ENCODE data around the gene CDC45.

The CDC45 gene

GRCh38 chr22:19509191-19509590, 29.5 kb downstream of the CDC45 start:
- peaks cover 7% of the 10 kb centered on the region for H3K36me3 Mint-ChIP-seq
- H3K4me1 Mint-ChIP-seq = peaks cover 18% of the 10 kb centered on the region
- peaks cover 8% of the 10 kb centered on the region for H3K9me3 Mint-ChIP-seq
- no peak overlapping the region for H3K27ac Mint-ChIP-seq
- H3K4me3 Mint-ChIP-seq = no peak overlapping the region
- no peaks in the 10 kb centered on the region for H3K27me3 Mint-ChIP-seq

GRCh38 chr22:19509923-19510322, 30.2 kb downstream of the CDC45 start:
- peaks cover 13% of the 10 kb centered on the region for H3K4me1 Mint-ChIP-seq
- peaks cover 7% of the 10 kb centered on the region for H3K36me3 Mint-ChIP-seq
- no peaks in the 10 kb centered on the region for H3K27me3 Mint-ChIP-seq
- no peak overlapping the region for H3K4me3 Mint-ChIP-seq
- no peak overlapping the region for H3K27ac Mint-ChIP-seq
- H3K9me3 Mint-ChIP-seq = peaks cover 8% of the 10 kb centered on the region

GRCh38 chr22:19510919-19511341, 31.2 kb downstream of the CDC45 start:
- Mint-ChIP-seq H3K4me3 (no peak overlapping the region), H3K36me3 (peaks cover 7% of the 10 kb centered on the region), H3K4me1 (peaks cover 3% of the 10 kb centered on the region), H3K27me3 (no peaks in the 10 kb centered on the region), H3K9me3 (peaks cover 8% of the 10 kb centered on the region), H3K27ac (no peak overlapping the region)

- peak overlapping the region; percentile 13 for H3K27ac Mint-ChIP-seq
- H3K9me3 Mint-ChIP-seq = peaks cover 8% of the 10 kb centered on the region
- H3K36me3 Mint-ChIP-seq = peaks cover 7% of the 10 kb centered on the region
- H3K27me3 Mint-ChIP-seq = no peaks in the 10 kb centered on the region
- H3K4me3 Mint-ChIP-seq = no peak overlapping the region
- no peaks in the 10 kb centered on the region for H3K4me1 Mint-ChIP-seq
Observed at GRCh38 chr22:19513823-19514222, 34.1 kb downstream of the CDC45 start.

- no peaks in the 10 kb centered on the region for H3K4me1 Mint-ChIP-seq
- no peak overlapping the region for H3K27ac Mint-ChIP-seq
- no peaks in the 10 kb centered on the region for H3K27me3 Mint-ChIP-seq
- no peak overlapping the region for H3K4me3 Mint-ChIP-seq
- peaks cover 8% of the 10 kb centered on the region for H3K9me3 Mint-ChIP-seq
- H3K36me3 Mint-ChIP-seq = peaks cover 7% of the 10 kb centered on the region
Observed at GRCh38 chr22:19514831-19515565, 35.3 kb downstream of the CDC45 start.

- Mint-ChIP-seq H3K36me3 (peaks cover 7% of the 10 kb centered on the region), H3K4me1 (no peaks in the 10 kb centered on the region), H3K27me3 (no peaks in the 10 kb centered on the region), H3K27ac (no peak overlapping the region), H3K9me3 (peaks cover 8% of the 10 kb centered on the region), H3K4me3 (no peak overlapping the region)
Observed at GRCh38 chr22:19515654-19516377, 36.1 kb downstream of the CDC45 start.

- Mint-ChIP-seq H3K9me3 (peaks cover 8% of the 10 kb centered on the region), H3K27me3 (no peaks in the 10 kb centered on the region), H3K4me1 (no peaks in the 10 kb centered on the region), H3K27ac (no peak overlapping the region), H3K4me3 (no peak overlapping the region), H3K36me3 (peaks cover 7% of the 10 kb centered on the region)
Observed at GRCh38 chr22:19516378-19517170, 36.9 kb downstream of the CDC45 start.

- Mint-ChIP-seq H3K4me3 (no peak overlapping the region), H3K4me1 (no peaks in the 10 kb centered on the region), H3K9me3 (peaks cover 8% of the 10 kb centered on the region), H3K36me3 (peaks cover 7% of the 10 kb centered on the region), H3K27me3 (no peaks in the 10 kb centered on the region), H3K27ac (no peak overlapping the region)
Observed at GRCh38 chr22:19517171-19517500, 37.4 kb downstream of the CDC45 start.

- peaks cover 2% of the 10 kb centered on the region for H3K27me3 Mint-ChIP-seq
- peaks cover 6% of the 10 kb centered on the region for H3K36me3 Mint-ChIP-seq
- H3K27ac Mint-ChIP-seq = peak overlapping the region; percentile 17
- H3K4me3 Mint-ChIP-seq = no peak overlapping the region
- peaks cover 8% of the 10 kb centered on the region for H3K9me3 Mint-ChIP-seq
- H3K4me1 Mint-ChIP-seq = peaks cover 5% of the 10 kb centered on the region
Observed at GRCh38 chr22:19517919-19518611, 38.3 kb downstream of the CDC45 start.

- H3K9me3 Mint-ChIP-seq = peaks cover 4% of the 10 kb centered on the region
- no peak overlapping the region for H3K4me3 Mint-ChIP-seq
- peaks cover 3% of the 10 kb centered on the region for H3K27me3 Mint-ChIP-seq
- peak overlapping the region; percentile 17 for H3K27ac Mint-ChIP-seq
- peaks cover 8% of the 10 kb centered on the region for H3K4me1 Mint-ChIP-seq
- peaks cover 5% of the 10 kb centered on the region for H3K36me3 Mint-ChIP-seq
Observed at GRCh38 chr22:19518635-19519034, 38.9 kb downstream of the CDC45 start.

GRCh38 chr22:19519041-19519926, 39.6 kb downstream of the CDC45 start:
- Mint-ChIP-seq H3K27me3 (peaks cover 4% of the 10 kb centered on the region), H3K4me3 (no peak overlapping the region), H3K4me1 (peaks cover 9% of the 10 kb centered on the region), H3K27ac (no peak overlapping the region), H3K9me3 (no peaks in the 10 kb centered on the region), H3K36me3 (no peaks in the 10 kb centered on the region)

- H3K36me3 Mint-ChIP-seq = no peaks in the 10 kb centered on the region
- no peak overlapping the region for H3K27ac Mint-ChIP-seq
Observed at GRCh38 chr22:19520007-19520406, 40.3 kb downstream of the CDC45 start.

GRCh38 chr22:19520566-19521305, 41.0 kb downstream of the CDC45 start:
- Mint-ChIP-seq H3K4me3 (no peak overlapping the region), H3K27me3 (peaks cover 9% of the 10 kb centered on the region), H3K4me1 (peaks cover 14% of the 10 kb centered on the region), H3K9me3 (no peaks in the 10 kb centered on the region), H3K36me3 (no peaks in the 10 kb centered on the region), H3K27ac (no peak overlapping the region)

More at GRCh38 chr22:19520007-19520406, 40.3 kb downstream of the CDC45 start:
- Mint-ChIP-seq H3K4me3 (no peak overlapping the region), H3K4me1 (peaks cover 13% of the 10 kb centered on the region), H3K9me3 (no peaks in the 10 kb centered on the region), H3K27me3 (peaks cover 6% of the 10 kb centered on the region)
